ENCODE results near the gene RNASET2.

- TF ChIP-seq CTCF (IDR thresholded peaks at IDR 0.05) (peak in 2 of 3 experiments; percentile 19 to 48), POLR2A (IDR thresholded peaks at IDR 0.05) (no peak)
Measured at GRCh38 chr6:166997768-166998255, 41.5 kb upstream of the RNASET2 start.

Data from testis (tissue), 2 donors.